Transverse colon (tissue), 4 donors: ENCODE measurements around the gene TP73.

Experiments used
- POLR2A ChIP-seq: fragments of 450-650 bp; IDR thresholded peaks from one replicate; pipeline ENCODE4 v1.6.1; 2016; ENCODE audit warnings: antibody characterized with exemption, mild to moderate bottlenecking, moderate library complexity
- POLR2AphosphoS5 ChIP-seq, 3 donors: sonication (generic); formaldehyde crosslinking; IDR thresholded peaks; one replicate each; pipeline ENCODE4 v1.6.1; 2016; ENCODE audit warnings: antibody characterized with exemption in 3 of 3
- TF ChIP-seq, protein P1 (sequence below), 5 experiments: fragments of 200-600 bp in 3 of 5; fragments of 450-650 bp in 2 of 5; sonication (generic) in 3 of 5; IDR thresholded peaks; 1 replicate in 2 of 5; 2 replicates in 3 of 5; pipeline ENCODE4 v1.5.1; 2016 to 2017; ENCODE audit warnings: antibody characterized with exemption in 5 of 5, inconsistent platforms in 3 of 5, mild to moderate bottlenecking in 2 of 5, moderate library complexity in 1 of 5

DNA sequence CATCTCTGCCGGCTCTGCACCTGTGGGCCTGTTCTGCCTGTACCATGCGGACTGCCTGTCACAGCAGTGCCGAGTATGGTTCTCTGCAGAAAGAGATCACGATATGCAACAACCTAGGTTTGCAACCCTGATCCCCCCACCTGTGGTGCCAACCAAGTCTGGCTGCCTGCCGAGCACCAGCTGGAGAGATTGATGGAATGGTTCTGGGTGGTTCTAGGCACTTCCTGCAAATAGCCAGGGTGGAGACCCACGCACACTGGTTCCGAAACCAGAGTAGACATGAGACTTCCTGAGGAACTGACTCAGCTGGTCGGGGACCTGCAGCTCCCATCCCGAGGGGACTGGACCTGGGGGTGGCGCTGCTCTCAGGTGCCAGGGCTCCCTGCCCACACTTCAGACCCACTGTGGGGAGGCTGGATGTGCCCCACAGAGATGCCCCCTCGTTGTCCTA, 22.1 kb upstream of the TP73 start:
- TF ChIP-seq POLR2AphosphoS5 (IDR thresholded peaks at IDR 0.05) (no peak), POLR2A (no peak)
- TF ChIP-seq, protein P1, sequence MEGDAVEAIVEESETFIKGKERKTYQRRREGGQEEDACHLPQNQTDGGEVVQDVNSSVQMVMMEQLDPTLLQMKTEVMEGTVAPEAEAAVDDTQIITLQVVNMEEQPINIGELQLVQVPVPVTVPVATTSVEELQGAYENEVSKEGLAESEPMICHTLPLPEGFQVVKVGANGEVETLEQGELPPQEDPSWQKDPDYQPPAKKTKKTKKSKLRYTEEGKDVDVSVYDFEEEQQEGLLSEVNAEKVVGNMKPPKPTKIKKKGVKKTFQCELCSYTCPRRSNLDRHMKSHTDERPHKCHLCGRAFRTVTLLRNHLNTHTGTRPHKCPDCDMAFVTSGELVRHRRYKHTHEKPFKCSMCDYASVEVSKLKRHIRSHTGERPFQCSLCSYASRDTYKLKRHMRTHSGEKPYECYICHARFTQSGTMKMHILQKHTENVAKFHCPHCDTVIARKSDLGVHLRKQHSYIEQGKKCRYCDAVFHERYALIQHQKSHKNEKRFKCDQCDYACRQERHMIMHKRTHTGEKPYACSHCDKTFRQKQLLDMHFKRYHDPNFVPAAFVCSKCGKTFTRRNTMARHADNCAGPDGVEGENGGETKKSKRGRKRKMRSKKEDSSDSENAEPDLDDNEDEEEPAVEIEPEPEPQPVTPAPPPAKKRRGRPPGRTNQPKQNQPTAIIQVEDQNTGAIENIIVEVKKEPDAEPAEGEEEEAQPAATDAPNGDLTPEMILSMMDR (IDR thresholded peaks at IDR 0.05) = no peak
